GM18867 (cell line): ENCODE data around the gene PHACTR1.

Experiments used
- ATAC-seq: cut with Tn5 transposase; IDR thresholded peaks from one replicate; pipeline ENCODE4 v1.9.1; 2021; ENCODE audit warnings: mild to moderate bottlenecking, moderate library complexity; ENCODE audit not compliant: unreplicated experiment

The PHACTR1 gene

GRCh38 chr6:12800120-12800519 is 83.6 kb downstream of the PHACTR1 start:
- no peak for ATAC-seq

- no peak for ATAC-seq
Observed at GRCh38 chr6:12801141-12801540, 84.6 kb downstream of the PHACTR1 start.

GRCh38 chr6:12802440-12802839 is 85.9 kb downstream of the PHACTR1 start:
- no peak for ATAC-seq

- no peak for ATAC-seq
Observed at GRCh38 chr6:12803486-12803885, 86.9 kb downstream of the PHACTR1 start.

GRCh38 chr6:12804952-12805645 is 88.5 kb downstream of the PHACTR1 start:
- ATAC-seq = no peak

GRCh38 chr6:12806136-12806535 is 89.6 kb downstream of the PHACTR1 start:
- ATAC-seq = no peak

GRCh38 chr6:12806796-12807195 is 90.2 kb downstream of the PHACTR1 start:
- no peak for ATAC-seq

- no peak for ATAC-seq
Observed at GRCh38 chr6:12811519-12811918, 95.0 kb downstream of the PHACTR1 start.

- ATAC-seq = no peak
Observed at GRCh38 chr6:12813321-12813720, 96.8 kb downstream of the PHACTR1 start.

- ATAC-seq = no peak
Observed at GRCh38 chr6:12814015-12814414, 97.4 kb downstream of the PHACTR1 start.

GRCh38 chr6:12815089-12815488 is 98.5 kb downstream of the PHACTR1 start:
- ATAC-seq = no peak

- ATAC-seq = no peak
Observed at GRCh38 chr6:12815884-12816600, 99.5 kb downstream of the PHACTR1 start.

GRCh38 chr6:12818324-12818723 is 101.8 kb downstream of the PHACTR1 start:
- ATAC-seq = no peak

GRCh38 chr6:12823847-12824246 is 107.3 kb downstream of the PHACTR1 start:
- ATAC-seq = no peak

GRCh38 chr6:12826584-12826983 is 110.0 kb downstream of the PHACTR1 start:
- ATAC-seq = no peak

- ATAC-seq = no peak
Observed at GRCh38 chr6:12827921-12828320, 111.4 kb downstream of the PHACTR1 start.

- no peak for ATAC-seq
Observed at GRCh38 chr6:12832226-12832735, 115.7 kb downstream of the PHACTR1 start.

GRCh38 chr6:12836009-12836408 is 119.4 kb downstream of the PHACTR1 start:
- ATAC-seq = no peak

- no peak for ATAC-seq
Observed at GRCh38 chr6:12841619-12842018, 125.1 kb downstream of the PHACTR1 start.

- ATAC-seq = no peak
Observed at GRCh38 chr6:12842114-12842513, 125.5 kb downstream of the PHACTR1 start.

- ATAC-seq = no peak
Observed at GRCh38 chr6:12842658-12843057, 126.1 kb downstream of the PHACTR1 start.
